Adrenal gland (tissue), 5 donors: ENCODE measurements around the gene SCGB1A1.

Source experiments
- POLR2A ChIP-seq, 2 donors: fragments of 450-650 bp; IDR thresholded peaks; one replicate each; pipeline ENCODE4 v1.6.1; 2017; ENCODE audit warnings: antibody characterized with exemption in 2 of 2, mild to moderate bottlenecking in 2 of 2, moderate library complexity in 1 of 2
- TF ChIP-seq, protein P1 (sequence below), 6 experiments: fragments of 450-650 bp in 4 of 6; fragments of 200-600 bp in 2 of 6; sonication (generic) in 1 of 6; IDR thresholded peaks; 1 replicate in 5 of 6; 2 replicates in 1 of 6; pipeline versions ENCODE4 v1.5.1 to v1.8.0; 2016 to 2021; ENCODE audit warnings: antibody characterized with exemption in 6 of 6, mild to moderate bottlenecking in 2 of 6, moderate library complexity in 1 of 6
- donor health status: DM: no; HTN: no; CAD: no.

DNA sequence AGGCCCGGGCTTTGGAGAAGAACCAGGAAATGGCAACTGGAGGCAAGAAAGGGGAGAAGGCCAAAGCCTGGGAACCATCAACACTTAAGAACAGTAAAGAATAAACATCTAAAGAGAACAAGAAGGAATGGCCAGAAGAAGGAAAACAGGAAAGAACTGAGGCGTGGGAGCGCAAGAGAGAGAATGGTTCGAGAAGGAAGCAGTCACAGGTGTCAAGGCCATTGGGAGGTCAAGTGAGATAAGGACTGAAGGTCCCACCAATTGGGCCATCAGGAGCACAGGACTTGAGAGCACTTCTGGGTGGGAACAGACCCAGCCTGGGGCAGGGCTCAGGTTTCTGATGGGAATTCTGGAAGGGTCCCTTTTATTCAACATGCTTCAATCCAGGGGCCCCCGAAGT is 697 bp upstream of the SCGB1A1 start:
- no peak for TF ChIP-seq POLR2A (IDR thresholded peaks at IDR 0.05)
- TF ChIP-seq, protein P1, sequence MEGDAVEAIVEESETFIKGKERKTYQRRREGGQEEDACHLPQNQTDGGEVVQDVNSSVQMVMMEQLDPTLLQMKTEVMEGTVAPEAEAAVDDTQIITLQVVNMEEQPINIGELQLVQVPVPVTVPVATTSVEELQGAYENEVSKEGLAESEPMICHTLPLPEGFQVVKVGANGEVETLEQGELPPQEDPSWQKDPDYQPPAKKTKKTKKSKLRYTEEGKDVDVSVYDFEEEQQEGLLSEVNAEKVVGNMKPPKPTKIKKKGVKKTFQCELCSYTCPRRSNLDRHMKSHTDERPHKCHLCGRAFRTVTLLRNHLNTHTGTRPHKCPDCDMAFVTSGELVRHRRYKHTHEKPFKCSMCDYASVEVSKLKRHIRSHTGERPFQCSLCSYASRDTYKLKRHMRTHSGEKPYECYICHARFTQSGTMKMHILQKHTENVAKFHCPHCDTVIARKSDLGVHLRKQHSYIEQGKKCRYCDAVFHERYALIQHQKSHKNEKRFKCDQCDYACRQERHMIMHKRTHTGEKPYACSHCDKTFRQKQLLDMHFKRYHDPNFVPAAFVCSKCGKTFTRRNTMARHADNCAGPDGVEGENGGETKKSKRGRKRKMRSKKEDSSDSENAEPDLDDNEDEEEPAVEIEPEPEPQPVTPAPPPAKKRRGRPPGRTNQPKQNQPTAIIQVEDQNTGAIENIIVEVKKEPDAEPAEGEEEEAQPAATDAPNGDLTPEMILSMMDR (IDR thresholded peaks at IDR 0.05) = no peak
